Panc1 (cell line): ENCODE measurements around the gene SCARF2. TPM values are rescaled to one million over a fixed set of nuclear protein-coding genes. Genes with fewer than 3 reads are reported as not detected.

Experiments
- ATAC-seq: fragments of 200-7000 bp; cut with Tn5 transposase; 2 replicates; pipeline ENCODE4 v1.9.1; 2020; ENCODE audit warnings: mild to moderate bottlenecking, moderate library complexity
- BruUV-seq: library from RNA; stranded (reverse); fragments of 400-500 nt; replicated peaks from 2 replicates; lab custom pipeline; 2021; lab: Mats Ljungman, UMichigan
- CTCF ChIA-PET: fragments of 300-600 bp; sonication (Branson Sonifier 250); formaldehyde crosslinking; loops from one replicate; lab custom pipeline; 2022; ENCODE audit warnings: antibody characterized with exemption; lab: Charles Lee
- POLR2A ChIA-PET: fragments of 300-600 bp; sonication (Branson Sonifier 250); formaldehyde crosslinking; loops from one replicate; lab custom pipeline; 2022; ENCODE audit warnings: antibody characterized with exemption; lab: Charles Lee
- DNase-seq: peaks from one replicate; pipeline ENCODE4 v3.0.0-alpha.2; 2010; ENCODE audit warnings: low read depth, low spot score
- H3K27ac ChIP-seq: 2 replicates; pipeline ENCODE4 v1.5.1; 2011; ENCODE audit warnings: mild to moderate bottlenecking, low read length, inconsistent platforms
- H3K27me3 ChIP-seq: fragments of 200-500 bp; sonication (Bioruptor generic); 2 replicates; pipeline ENCODE4 v1.6.0; 2014; ENCODE audit warnings: low read length, inconsistent platforms; ENCODE audit not compliant: control insufficient read depth, insufficient read depth
- H3K36me3 ChIP-seq: fragments of 200-500 bp; sonication (Bioruptor generic); 2 replicates; pipeline ENCODE4 v1.5.1; 2014; ENCODE audit warnings: inconsistent platforms, mild to moderate bottlenecking, low read length, moderate library complexity; ENCODE audit not compliant: control insufficient read depth, insufficient read depth
- H3K4me1 ChIP-seq: 2 replicates; pipeline ENCODE4 v1.5.1; 2011; ENCODE audit warnings: inconsistent platforms, mild to moderate bottlenecking, low read length, moderate library complexity; ENCODE audit not compliant: control insufficient read depth, insufficient read depth
- H3K4me3 ChIP-seq, 2 experiments: 2 replicates each; pipeline ENCODE4 v1.5.1; 2011 to 2012; ENCODE audit warnings: low read depth in 2 of 2, low read length in 2 of 2, mild to moderate bottlenecking in 2 of 2, inconsistent platforms in 1 of 2, moderate library complexity in 1 of 2
- H3K9me3 ChIP-seq: fragments of 200-500 bp; sonication (Bioruptor generic); 2 replicates; pipeline ENCODE4 v1.5.1; 2014; ENCODE audit warnings: low read depth, mild to moderate bottlenecking, inconsistent platforms, low read length, moderate library complexity; ENCODE audit not compliant: control insufficient read depth, insufficient read depth
- CTCF ChIP-seq: fragments of 450-650 bp; IDR thresholded peaks from 2 replicates; pipeline ENCODE4 v1.5.1; 2017; ENCODE audit warnings: mild to moderate bottlenecking
- POLR2AphosphoS5 ChIP-seq: IDR thresholded peaks from 2 replicates; pipeline ENCODE4 v1.6.1; 2012; ENCODE audit warnings: mild to moderate bottlenecking, low read depth, low read length, moderate library complexity
- SIN3A ChIP-seq: IDR thresholded peaks from 2 replicates; pipeline ENCODE4 v1.6.1; 2012; ENCODE audit warnings: low read depth, mild to moderate bottlenecking, low read length, moderate library complexity, borderline replicate concordance; ENCODE audit not compliant: insufficient read depth
- TCF7L2 ChIP-seq: IDR thresholded peaks from 2 replicates; pipeline ENCODE4 v1.6.1; 2011; ENCODE audit warnings: mild to moderate bottlenecking, low read depth, low read length, inconsistent platforms
- in situ Hi-C: cut with HindIII; loops from 2 replicates; pipeline ENCODE4 v1.10.0; 2016; ENCODE audit warnings: low sequenced_read_pairs, low pct_unique_long_range_greater_than_20kb
- intact Hi-C: fragments of 100-400 bp; cut with micrococcal nuclease; formaldehyde crosslinking; loops from one replicate; pipeline ENCODE4 v1.10.0; 2022; ENCODE audit not compliant: unreplicated experiment
- total RNA-seq: library from RNA; stranded (reverse); gene quantifications from one replicate; pipeline ENCODE4 v1.2.1, GENCODE V29; 2021; ENCODE audit not compliant: unreplicated experiment
- TF ChIP-seq, protein P1 (sequence below), 2 experiments: IDR thresholded peaks; 2 replicates each; pipeline ENCODE4 v1.6.1; 2011 to 2012; ENCODE audit warnings: low read depth in 2 of 2, control low read depth in 1 of 2, low read length in 1 of 2, mild to moderate bottlenecking in 1 of 2, moderate library complexity in 1 of 2; ENCODE audit not compliant: insufficient read depth in 1 of 2

Gene SCARF2
- total RNA-seq, 1 experiment from 2014 or later = 3.2 TPM

DNA sequence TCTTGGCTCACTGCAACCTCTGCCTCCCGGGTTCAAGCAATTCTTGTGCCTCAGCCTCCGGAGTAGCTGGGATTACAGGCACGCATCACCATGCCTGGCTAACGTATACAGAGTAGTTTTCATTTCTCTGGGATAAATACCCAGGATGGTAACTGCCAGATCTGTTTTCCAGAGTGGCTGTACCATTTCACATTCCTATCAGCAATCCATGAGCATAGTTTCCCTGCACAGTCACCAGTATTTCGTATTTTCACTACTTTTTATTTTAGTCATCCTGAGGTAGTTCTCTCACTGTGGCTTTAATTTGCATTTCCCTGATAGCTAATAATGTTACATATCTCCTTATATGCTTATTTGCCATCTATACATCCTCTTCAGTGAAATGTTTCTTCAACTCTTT is 11.0 kb upstream of the SCARF2 start:
- Histone ChIP-seq H3K36me3 (no peaks in the 10 kb centered on the region), H3K9me3 (no peaks in the 10 kb centered on the region), H3K4me3 (no peak overlapping the region), H3K27ac (no peak overlapping the region), H3K4me1 (no peaks in the 10 kb centered on the region), H3K27me3 (no peaks in the 10 kb centered on the region)
- in situ Hi-C loops (no loop called here), intact Hi-C loops (no loop called here)
- POLR2A ChIA-PET = no interaction called here
- TF ChIP-seq, protein P1, sequence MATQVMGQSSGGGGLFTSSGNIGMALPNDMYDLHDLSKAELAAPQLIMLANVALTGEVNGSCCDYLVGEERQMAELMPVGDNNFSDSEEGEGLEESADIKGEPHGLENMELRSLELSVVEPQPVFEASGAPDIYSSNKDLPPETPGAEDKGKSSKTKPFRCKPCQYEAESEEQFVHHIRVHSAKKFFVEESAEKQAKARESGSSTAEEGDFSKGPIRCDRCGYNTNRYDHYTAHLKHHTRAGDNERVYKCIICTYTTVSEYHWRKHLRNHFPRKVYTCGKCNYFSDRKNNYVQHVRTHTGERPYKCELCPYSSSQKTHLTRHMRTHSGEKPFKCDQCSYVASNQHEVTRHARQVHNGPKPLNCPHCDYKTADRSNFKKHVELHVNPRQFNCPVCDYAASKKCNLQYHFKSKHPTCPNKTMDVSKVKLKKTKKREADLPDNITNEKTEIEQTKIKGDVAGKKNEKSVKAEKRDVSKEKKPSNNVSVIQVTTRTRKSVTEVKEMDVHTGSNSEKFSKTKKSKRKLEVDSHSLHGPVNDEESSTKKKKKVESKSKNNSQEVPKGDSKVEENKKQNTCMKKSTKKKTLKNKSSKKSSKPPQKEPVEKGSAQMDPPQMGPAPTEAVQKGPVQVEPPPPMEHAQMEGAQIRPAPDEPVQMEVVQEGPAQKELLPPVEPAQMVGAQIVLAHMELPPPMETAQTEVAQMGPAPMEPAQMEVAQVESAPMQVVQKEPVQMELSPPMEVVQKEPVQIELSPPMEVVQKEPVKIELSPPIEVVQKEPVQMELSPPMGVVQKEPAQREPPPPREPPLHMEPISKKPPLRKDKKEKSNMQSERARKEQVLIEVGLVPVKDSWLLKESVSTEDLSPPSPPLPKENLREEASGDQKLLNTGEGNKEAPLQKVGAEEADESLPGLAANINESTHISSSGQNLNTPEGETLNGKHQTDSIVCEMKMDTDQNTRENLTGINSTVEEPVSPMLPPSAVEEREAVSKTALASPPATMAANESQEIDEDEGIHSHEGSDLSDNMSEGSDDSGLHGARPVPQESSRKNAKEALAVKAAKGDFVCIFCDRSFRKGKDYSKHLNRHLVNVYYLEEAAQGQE (IDR thresholded peaks at IDR 0.05; ENCODE audit: insufficient read depth in 1 of 2, low read depth in 2 of 2, low read length in 1 of 2) = no peak
- TF ChIP-seq POLR2AphosphoS5 (no peak), SIN3A (no peak), TCF7L2 (no peak), CTCF (no peak)
- CTCF ChIA-PET = no interaction called here
- DNase-seq (no peak), ATAC-seq (no peak)
- no TSS peak for BruUV-seq

DNA sequence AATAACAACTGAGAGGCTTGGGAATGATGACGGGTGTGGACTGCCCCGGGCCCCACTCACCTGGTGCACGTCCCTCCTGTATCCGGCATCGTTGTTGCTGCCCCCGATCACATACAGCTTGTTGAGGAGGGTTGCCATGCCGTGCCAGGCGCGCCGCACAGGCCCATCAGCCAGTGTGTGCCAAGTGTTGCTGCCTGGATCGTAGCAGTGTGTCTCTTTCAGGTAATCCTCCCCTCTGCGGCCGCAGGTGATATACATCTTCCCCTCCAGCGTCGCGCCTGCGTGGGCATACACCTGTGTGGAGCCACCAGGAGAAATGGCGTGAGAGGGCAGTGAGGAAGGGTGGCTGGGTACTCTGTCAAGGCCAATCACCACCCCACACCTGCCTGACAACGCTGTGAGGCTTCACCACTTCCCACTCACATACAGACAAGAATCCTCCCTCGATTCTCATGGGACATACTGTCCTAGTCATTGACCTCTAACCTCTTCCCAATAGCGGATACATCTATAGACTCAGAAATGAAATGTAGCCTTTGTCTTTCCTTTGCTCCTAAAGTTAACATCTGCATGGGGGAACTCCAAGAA is 8.9 kb upstream of the SCARF2 start:
- no peaks in the 10 kb centered on the region for H3K9me3 ChIP-seq
- in situ Hi-C loops (no loop called here), intact Hi-C loops (no loop called here)
- BruUV-seq = no TSS peak
- ChIA-PET POLR2A (no interaction called here), CTCF (no interaction called here)
- ATAC-seq (no peak), DNase-seq (no peak)
- no peaks in the 10 kb centered on the region for H3K27me3 ChIP-seq
- H3K4me3 ChIP-seq = no peak overlapping the region
- no peaks in the 10 kb centered on the region for H3K4me1 ChIP-seq
- H3K36me3 ChIP-seq = no peaks in the 10 kb centered on the region
- no peak overlapping the region for H3K27ac ChIP-seq
- TF ChIP-seq SIN3A (no peak), TCF7L2 (no peak), CTCF (no peak), POLR2AphosphoS5 (no peak)
- TF ChIP-seq, protein P1 (IDR thresholded peaks at IDR 0.05; ENCODE audit: insufficient read depth in 1 of 2, low read depth in 2 of 2, low read length in 1 of 2) = no peak
